Neuronal stem cell (in vitro differentiated cells): ENCODE measurements around the gene MEIKIN.

Experiments
- DNase-seq: peaks from one replicate; pipeline ENCODE4 v3.0.0-alpha.2; 2013; ENCODE audit warnings: low spot score
- H2AFZ ChIP-seq: one replicate; pipeline ENCODE4 v1.6.1; 2013; ENCODE audit warnings: mild to moderate bottlenecking, low read length, inconsistent platforms
- H2AK5ac ChIP-seq: 2 replicates; pipeline ENCODE4 v1.6.1; 2013; ENCODE audit warnings: low read depth, mild to moderate bottlenecking, inconsistent platforms, low read length, moderate library complexity, mixed read lengths
- H2BK120ac ChIP-seq: 2 replicates; pipeline ENCODE4 v1.6.1; 2013; ENCODE audit warnings: low read depth, mild to moderate bottlenecking, inconsistent platforms, low read length, moderate library complexity, mixed read lengths
- H2BK12ac ChIP-seq: one replicate; pipeline ENCODE4 v1.6.1; 2013; ENCODE audit warnings: low read length, inconsistent platforms
- H2BK15ac ChIP-seq: 2 replicates; pipeline ENCODE4 v1.6.1; 2013; ENCODE audit warnings: mild to moderate bottlenecking, low read length, inconsistent platforms, mixed read lengths
- H2BK5ac ChIP-seq: one replicate; pipeline ENCODE4 v1.6.1; 2013; ENCODE audit warnings: inconsistent platforms, mild to moderate bottlenecking, low read length, moderate library complexity
- H3K14ac ChIP-seq: one replicate; pipeline ENCODE4 v1.6.1; 2013; ENCODE audit warnings: low read length, inconsistent platforms
- H3K18ac ChIP-seq: 2 replicates; pipeline ENCODE4 v1.6.1; 2013; ENCODE audit warnings: low read length, inconsistent platforms
- H3K23ac ChIP-seq: 2 replicates; pipeline ENCODE4 v1.6.1; 2013; ENCODE audit warnings: low read depth, mild to moderate bottlenecking, mixed read lengths, low read length, inconsistent platforms; ENCODE audit not compliant: poor library complexity
- H3K27ac ChIP-seq: replicated peaks from 3 replicates; pipeline ENCODE4 v1.5.1; 2013; ENCODE audit warnings: low read length, inconsistent platforms
- H3K27me3 ChIP-seq, 3 experiments: 2 replicates each; pipeline ENCODE4 v1.6.1; 2013; ENCODE audit warnings: low read length in 3 of 3, mild to moderate bottlenecking in 2 of 3, inconsistent platforms in 1 of 3, low read depth in 1 of 3, mixed read lengths in 1 of 3, moderate library complexity in 1 of 3; ENCODE audit not compliant: control insufficient read depth in 3 of 3, insufficient read depth in 3 of 3
- H3K36me3 ChIP-seq, 2 donors: replicated peaks in 1 of 2; 2 replicates each; pipeline ENCODE4 v1.6.1; 2013; ENCODE audit warnings: low read length in 2 of 2; ENCODE audit not compliant: control insufficient read depth in 2 of 2, insufficient read depth in 2 of 2
- H3K4ac ChIP-seq: 2 replicates; pipeline ENCODE4 v1.6.1; 2013; ENCODE audit warnings: inconsistent platforms, mild to moderate bottlenecking, low read length, moderate library complexity
- H3K4me1 ChIP-seq, 2 donors: 1 replicate in 1 of 2; 2 replicates in 1 of 2; pipeline ENCODE4 v1.6.1; 2013; ENCODE audit warnings: low read length in 2 of 2, low read depth in 1 of 2; ENCODE audit not compliant: control insufficient read depth in 2 of 2, insufficient read depth in 1 of 2
- H3K4me2 ChIP-seq: one replicate; pipeline ENCODE4 v1.6.1; 2013; ENCODE audit warnings: mild to moderate bottlenecking, low read length, inconsistent platforms; ENCODE audit not compliant: insufficient read depth, poor library complexity, severe bottlenecking
- H3K4me3 ChIP-seq, 2 donors: 2 replicates each; pipeline ENCODE4 v1.5.1; 2013; ENCODE audit warnings: low read length in 2 of 2, mild to moderate bottlenecking in 2 of 2, inconsistent platforms in 1 of 2, moderate library complexity in 1 of 2
- H3K79me1 ChIP-seq: one replicate; pipeline ENCODE4 v1.6.1; 2013; ENCODE audit warnings: low read depth, mild to moderate bottlenecking, inconsistent platforms, low read length, moderate library complexity
- H3K9ac ChIP-seq: one replicate; pipeline ENCODE4 v1.6.1; 2013; ENCODE audit warnings: mild to moderate bottlenecking, low read depth, low read length, inconsistent platforms; ENCODE audit not compliant: poor library complexity
- H3K9me3 ChIP-seq, 2 donors: replicated peaks in 1 of 2; 2 replicates each; pipeline versions ENCODE3 to v1.6.1; 2013; ENCODE audit warnings: low read length in 2 of 2, mild to moderate bottlenecking in 2 of 2, inconsistent platforms in 1 of 2, low read depth in 1 of 2, mixed read lengths in 1 of 2, moderate library complexity in 1 of 2; ENCODE audit not compliant: control insufficient read depth in 2 of 2, insufficient read depth in 1 of 2
- H4K8ac ChIP-seq: one replicate; pipeline ENCODE4 v1.6.1; 2013; ENCODE audit warnings: low read depth, mild to moderate bottlenecking, inconsistent platforms, low read length, moderate library complexity
- H4K91ac ChIP-seq: one replicate; pipeline ENCODE4 v1.6.1; 2013; ENCODE audit warnings: low read length, low read depth, mild to moderate bottlenecking, inconsistent platforms; ENCODE audit not compliant: poor library complexity
- WGBS, 2 donors: extraction: QIAGEN DNeasy Blood & Tissue Kit; methylation state at CpG; one replicate each; pipeline ENCODE4 v1.1.7; 2013; ENCODE audit warnings: missing lambda C conversion rate in 2 of 2, mixed read lengths in 1 of 2; ENCODE audit not compliant: insufficient read length in 2 of 2, insufficient replicate concordance in 1 of 2; ENCODE audit errors: extremely low coverage in 2 of 2; 5-methylcytosine and 5-hydroxymethylcytosine counted together

Gene MEIKIN

GRCh38 chr5:131771692-131772091, 173.8 kb downstream of the MEIKIN start:
- H4K8ac ChIP-seq: no peak overlapping the region
- H3K4ac ChIP-seq: no peak overlapping the region
- no peaks in the 10 kb centered on the region for H3K36me3 ChIP-seq
- no peak overlapping the region for H3K14ac ChIP-seq
- H4K91ac ChIP-seq: no peak overlapping the region
- H2BK120ac ChIP-seq: no peak overlapping the region
- no peak overlapping the region for H2BK12ac ChIP-seq
- no peak overlapping the region for H3K27ac ChIP-seq
- no peak for DNase-seq
- H3K18ac ChIP-seq: no peak overlapping the region
- no peak overlapping the region for H2AFZ ChIP-seq
- no peak overlapping the region for H3K4me2 ChIP-seq
- H2BK15ac ChIP-seq: no peak overlapping the region
- WGBS, 2 donors: no CpG with 5 or more reads among the region's 4 CpGs
- H3K9ac ChIP-seq: no peak overlapping the region
- no peak overlapping the region for H2BK5ac ChIP-seq
- H3K79me1 ChIP-seq: no peaks in the 10 kb centered on the region
- H3K23ac ChIP-seq: no peak overlapping the region
- no peaks in the 10 kb centered on the region for H3K27me3 ChIP-seq
- no peak overlapping the region for H2AK5ac ChIP-seq
- peaks cover 0 to 2% of the 10 kb centered on the region in 2 donors for H3K9me3 ChIP-seq
- no peak overlapping the region for H3K4me3 ChIP-seq
- H3K4me1 ChIP-seq: no peaks in the 10 kb centered on the region

- H3K27ac ChIP-seq: no peak overlapping the region
- no peak overlapping the region for H4K91ac ChIP-seq
- H3K27me3 ChIP-seq: no peaks in the 10 kb centered on the region
- H3K4me1 ChIP-seq: no peaks in the 10 kb centered on the region
- no peak overlapping the region for H2BK5ac ChIP-seq
- no peak overlapping the region for H2AK5ac ChIP-seq
- peaks cover 0 to 3% of the 10 kb centered on the region in 2 donors for H3K9me3 ChIP-seq
- H3K36me3 ChIP-seq: peaks cover 0 to 3% of the 10 kb centered on the region in 2 donors
- H3K23ac ChIP-seq: no peak overlapping the region
- H4K8ac ChIP-seq: no peak overlapping the region
- H3K18ac ChIP-seq: no peak overlapping the region
- no peak overlapping the region for H3K14ac ChIP-seq
- no peak overlapping the region for H3K4me2 ChIP-seq
- H3K4me3 ChIP-seq: no peak overlapping the region
- H3K4ac ChIP-seq: no peak overlapping the region
- H2BK12ac ChIP-seq: no peak overlapping the region
- no peak overlapping the region for H2AFZ ChIP-seq
- H2BK15ac ChIP-seq: no peak overlapping the region
- no peak overlapping the region for H3K9ac ChIP-seq
- H3K79me1 ChIP-seq: peaks cover 3% of the 10 kb centered on the region
- H2BK120ac ChIP-seq: no peak overlapping the region
- DNase-seq: no peak
- no CpG with 5 or more reads among the region's 1 CpG for WGBS, 2 donors
Measured at GRCh38 chr5:131769961-131770360, 175.5 kb downstream of the MEIKIN start.

GRCh38 chr5:131769336-131769735, 176.1 kb downstream of the MEIKIN start:
- H3K4ac ChIP-seq: no peak overlapping the region
- H4K8ac ChIP-seq: no peak overlapping the region
- H3K27me3 ChIP-seq: no peaks in the 10 kb centered on the region
- peaks cover 0 to 9% of the 10 kb centered on the region in 2 donors for H3K9me3 ChIP-seq
- H3K4me3 ChIP-seq: no peak overlapping the region
- no peak overlapping the region for H3K23ac ChIP-seq
- no peak overlapping the region for H2AFZ ChIP-seq
- H2AK5ac ChIP-seq: no peak overlapping the region
- H3K18ac ChIP-seq: no peak overlapping the region
- no peaks in the 10 kb centered on the region for H3K4me1 ChIP-seq
- peaks cover 0 to 7% of the 10 kb centered on the region in 2 donors for H3K36me3 ChIP-seq
- H3K27ac ChIP-seq: no peak overlapping the region
- no peak overlapping the region for H2BK15ac ChIP-seq
- H3K14ac ChIP-seq: no peak overlapping the region
- H2BK5ac ChIP-seq: no peak overlapping the region
- H3K79me1 ChIP-seq: peaks cover 4% of the 10 kb centered on the region
- no peak overlapping the region for H4K91ac ChIP-seq
- no peak overlapping the region for H2BK120ac ChIP-seq
- DNase-seq: no peak
- no peak overlapping the region for H2BK12ac ChIP-seq
- no peak overlapping the region for H3K4me2 ChIP-seq
- WGBS, 2 donors: no CpG with 5 or more reads among the region's 1 CpG
- no peak overlapping the region for H3K9ac ChIP-seq

GRCh38 chr5:131767891-131768290, 177.6 kb downstream of the MEIKIN start:
- Histone ChIP-seq H3K4me1 (no peaks in the 10 kb centered on the region), H3K79me1 (peaks cover 8% of the 10 kb centered on the region), H2AK5ac (no peak overlapping the region), H2BK5ac (no peak overlapping the region), H2AFZ (no peak overlapping the region), H3K27me3 (no peaks in the 10 kb centered on the region), H3K9me3 (peaks cover 2 to 17% of the 10 kb centered on the region in 2 donors), H3K4me3 (no peak overlapping the region), H3K14ac (no peak overlapping the region), H2BK15ac (no peak overlapping the region), H3K18ac (no peak overlapping the region), H4K91ac (no peak overlapping the region), H3K9ac (no peak overlapping the region), H2BK120ac (no peak overlapping the region), H3K4me2 (no peak overlapping the region), H3K36me3 (peaks cover 0 to 10% of the 10 kb centered on the region in 2 donors), H2BK12ac (no peak overlapping the region), H3K23ac (no peak overlapping the region), H4K8ac (no peak overlapping the region), H3K4ac (no peak overlapping the region), H3K27ac (no peak overlapping the region)
- no peak for DNase-seq
